GM12892 (cell line): ENCODE measurements around the gene MRPL34.

Experiments used
- DNase-seq: peaks from one replicate; pipeline ENCODE4 v3.0.0; 2011; ENCODE audit not compliant: insufficient read length
- FAIRE-seq: peaks from 2 replicates; lab custom pipeline; 2011; peaks lifted over from hg19 to GRCh38; lab: Jason Lieb, UNC
- POLR2A ChIP-seq: IDR thresholded peaks from 2 replicates; pipeline ENCODE4 v1.6.1; 2011; ENCODE audit warnings: low read depth, low read length, control low read depth
- POLR2AphosphoS5 ChIP-seq: IDR thresholded peaks from 2 replicates; pipeline ENCODE4 v1.6.1; 2011; ENCODE audit warnings: low read depth, low read length, control low read depth
- TAF1 ChIP-seq: IDR thresholded peaks from 2 replicates; pipeline ENCODE4 v1.6.1; 2011; ENCODE audit warnings: low read depth, mild to moderate bottlenecking, control low read depth, low read length, borderline replicate concordance

Gene MRPL34

DNA sequence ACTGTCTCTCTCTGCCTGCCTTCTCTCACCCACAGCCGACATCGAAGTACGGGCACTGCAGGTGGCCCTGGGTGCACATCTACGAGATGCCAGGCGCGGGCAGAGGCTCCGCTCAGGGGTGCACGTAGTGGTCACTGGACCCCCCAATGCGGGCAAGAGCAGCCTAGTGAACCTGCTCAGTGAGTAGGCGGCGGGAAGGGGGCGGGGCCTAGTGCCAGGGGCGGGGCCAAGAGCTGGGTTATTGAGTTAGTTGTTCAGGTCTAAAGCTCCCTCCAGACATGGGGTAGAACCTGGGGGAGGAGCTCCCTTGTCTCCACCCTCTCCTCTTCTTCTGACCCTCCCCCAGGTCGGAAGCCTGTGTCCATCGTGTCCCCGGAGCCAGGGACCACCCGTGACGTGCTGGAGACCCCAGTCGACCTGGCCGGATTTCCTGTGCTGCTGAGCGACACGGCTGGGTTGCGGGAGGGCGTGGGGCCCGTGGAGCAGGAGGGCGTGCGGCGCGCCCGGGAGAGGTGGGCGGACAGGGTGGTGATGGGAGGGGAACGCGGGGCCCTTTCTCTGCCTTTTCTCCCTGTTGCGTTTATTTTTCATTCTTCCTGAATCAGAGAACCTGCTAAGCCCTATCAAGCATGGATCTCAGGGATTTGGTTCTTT, 33.5 kb downstream of the MRPL34 start:
- TF ChIP-seq TAF1 (no peak), POLR2A (no peak), POLR2AphosphoS5 (no peak)
- no peak for FAIRE-seq
- DNase-seq = no peak

DNA sequence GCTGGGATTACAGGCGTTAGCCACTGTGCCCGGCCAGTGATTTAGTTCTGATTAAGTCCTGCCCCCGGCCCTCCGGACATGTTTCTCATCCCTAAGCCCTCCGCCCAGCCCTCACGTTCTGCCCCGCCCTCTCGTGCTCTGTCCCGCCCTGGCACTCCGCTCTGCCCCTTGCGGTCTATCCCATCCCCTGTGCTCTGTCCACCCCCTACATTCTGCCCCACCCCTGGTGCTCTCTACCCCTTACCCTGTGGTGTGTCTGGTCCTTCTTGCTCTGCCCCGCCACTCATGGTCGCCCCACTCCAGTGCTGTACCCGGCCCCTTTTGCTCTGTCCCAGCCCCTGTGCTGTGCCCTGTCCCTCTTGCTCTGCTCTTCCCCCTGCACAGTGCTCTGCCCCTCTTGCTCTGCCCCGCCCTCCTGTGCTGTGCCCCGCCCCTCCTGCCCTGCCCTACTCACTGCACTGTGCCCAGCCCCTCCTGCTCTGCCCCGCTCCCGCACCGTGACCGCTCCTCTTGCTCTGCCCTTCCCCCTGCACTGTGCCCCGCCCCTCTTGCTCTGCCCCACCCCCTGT, 34.7 kb downstream of the MRPL34 start:
- FAIRE-seq (no peak), DNase-seq (no peak)
- TF ChIP-seq TAF1 (no peak), POLR2A (no peak), POLR2AphosphoS5 (no peak)

DNA sequence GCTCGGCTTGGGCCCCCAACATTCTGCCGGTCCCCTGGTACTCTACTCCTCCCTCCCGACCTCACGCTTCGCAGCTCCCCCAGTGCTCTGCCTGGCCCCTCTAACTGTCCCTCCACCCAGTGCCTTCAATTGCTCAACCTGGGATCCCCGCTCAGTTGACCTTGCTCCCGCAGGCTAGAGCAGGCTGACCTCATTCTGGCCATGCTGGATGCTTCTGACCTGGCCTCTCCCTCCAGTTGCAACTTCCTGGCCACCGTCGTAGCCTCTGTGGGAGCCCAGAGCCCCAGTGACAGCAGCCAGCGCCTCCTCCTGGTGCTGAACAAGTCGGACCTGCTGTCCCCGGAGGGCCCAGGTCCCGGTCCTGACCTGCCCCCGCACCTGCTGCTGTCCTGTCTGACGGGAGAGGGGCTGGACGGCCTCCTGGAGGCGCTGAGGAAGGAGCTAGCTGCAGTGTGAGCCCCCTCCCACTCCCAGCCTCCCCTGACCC, 35.2 kb downstream of the MRPL34 start:
- TF ChIP-seq TAF1 (no peak), POLR2A (no peak), POLR2AphosphoS5 (no peak)
- DNase-seq = no peak
- no peak for FAIRE-seq

DNA sequence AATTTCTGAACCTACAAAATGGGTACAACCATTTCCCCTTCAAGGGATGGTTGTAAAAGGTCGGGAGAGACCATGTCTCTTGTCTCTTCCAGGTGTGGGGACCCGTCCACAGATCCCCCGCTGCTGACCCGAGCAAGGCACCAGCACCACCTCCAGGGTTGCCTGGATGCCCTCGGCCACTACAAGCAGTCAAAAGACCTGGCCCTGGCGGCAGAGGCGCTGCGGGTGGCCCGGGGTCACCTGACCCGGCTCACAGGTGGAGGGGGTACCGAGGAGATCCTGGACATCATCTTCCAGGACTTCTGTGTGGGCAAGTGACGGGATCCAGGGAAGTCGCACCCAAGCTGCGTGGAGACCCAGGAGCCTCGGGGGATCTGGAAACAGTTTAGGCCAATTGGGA, 35.7 kb downstream of the MRPL34 start:
- DNase-seq = no peak
- FAIRE-seq = no peak
- TF ChIP-seq POLR2AphosphoS5 (no peak), TAF1 (no peak), POLR2A (no peak)

DNA sequence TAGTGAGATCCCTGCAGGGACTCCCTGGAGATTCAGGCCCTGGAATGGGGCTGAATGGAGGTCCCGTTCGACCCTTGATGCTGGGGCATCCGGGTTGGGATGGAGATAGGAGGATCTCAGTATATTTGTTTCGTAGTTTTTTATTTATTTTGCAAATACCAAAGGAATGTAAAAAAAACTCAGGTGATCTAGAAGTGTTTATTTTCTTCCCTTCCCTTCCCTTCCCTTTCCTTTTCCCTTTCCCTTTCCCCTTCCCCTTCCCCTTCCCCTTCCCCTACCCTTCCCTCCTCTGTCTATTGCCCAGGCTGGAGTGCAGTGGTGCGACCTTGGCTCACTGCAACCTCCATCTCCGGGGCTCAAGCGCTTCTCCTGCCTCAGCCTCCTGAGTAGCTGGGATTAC, 36.2 kb downstream of the MRPL34 start:
- TF ChIP-seq POLR2AphosphoS5 (no peak), TAF1 (no peak), POLR2A (no peak)
- FAIRE-seq = no peak
- no peak for DNase-seq

DNA sequence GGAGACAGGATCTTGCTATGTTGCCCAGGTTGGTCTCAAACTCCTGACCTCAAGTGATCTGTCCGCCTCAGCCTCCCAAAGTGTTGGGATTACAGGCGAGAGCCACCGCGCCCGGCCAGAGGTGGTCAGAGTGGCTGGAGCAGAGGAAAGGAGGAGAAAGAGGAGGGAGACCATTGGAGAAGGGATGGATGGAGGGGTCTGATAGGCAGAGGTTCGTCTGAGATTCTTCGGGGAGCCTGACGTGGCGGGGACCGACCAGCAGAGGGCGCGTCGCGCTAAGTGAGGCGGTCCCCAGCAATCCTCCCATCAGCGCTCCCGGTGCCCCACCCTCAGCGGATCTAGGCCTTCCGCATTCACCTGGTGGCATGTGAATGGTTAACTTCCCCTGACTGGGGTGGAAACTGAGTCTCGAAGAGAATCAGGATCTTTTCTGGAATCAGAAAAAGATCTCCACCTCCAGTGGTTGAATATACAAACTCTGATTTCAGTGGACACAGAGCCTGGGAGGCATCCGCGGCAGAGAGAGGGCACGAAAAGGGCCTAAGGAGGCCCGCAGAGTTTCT, 40.5 kb downstream of the MRPL34 start:
- TF ChIP-seq POLR2A = no peak
- peak; percentile 88 for DNase-seq
- peak; percentile 98 for FAIRE-seq

DNA sequence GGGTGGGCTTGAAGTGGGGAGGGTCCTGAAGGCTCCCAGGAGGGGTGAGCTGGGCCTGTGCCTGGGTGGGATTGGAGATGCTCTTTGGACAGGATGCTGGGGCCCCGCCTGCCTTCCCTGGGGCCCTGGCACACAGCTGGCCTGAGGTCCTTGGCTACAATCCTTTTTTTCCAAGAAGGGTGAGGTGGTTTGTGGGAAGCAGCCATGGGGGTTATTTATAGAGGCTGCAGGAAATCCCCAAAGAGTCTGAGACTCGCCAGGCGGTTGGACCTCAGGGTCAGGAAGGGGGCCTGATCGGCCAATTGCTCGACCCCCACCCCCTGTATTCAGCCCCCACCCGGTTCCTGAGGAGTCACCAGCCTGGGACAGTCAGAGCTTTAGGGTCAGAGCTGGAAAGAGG, 41.7 kb downstream of the MRPL34 start:
- DNase-seq (no peak), FAIRE-seq (no peak)
- TF ChIP-seq POLR2AphosphoS5 (no peak), POLR2A (no peak), TAF1 (no peak)

DNA sequence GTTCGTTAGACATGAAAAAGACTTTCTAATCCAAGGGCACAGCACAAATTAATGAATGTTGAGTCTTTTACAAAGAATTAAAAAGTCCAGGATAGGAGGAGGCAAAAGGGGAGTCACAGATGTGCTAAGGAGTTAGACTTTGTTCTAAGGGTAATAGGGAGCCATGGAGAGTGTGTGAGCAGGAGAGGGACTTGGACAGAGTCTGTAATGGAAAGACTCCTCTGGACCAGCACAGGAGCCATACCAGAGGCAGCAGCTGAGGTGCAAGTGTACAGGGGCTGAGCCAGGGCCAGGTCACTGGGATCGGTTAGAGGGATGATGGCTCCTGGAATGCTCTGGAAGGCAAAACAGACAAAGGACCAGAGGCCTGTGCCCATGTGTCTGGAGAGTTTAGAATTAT, 42.2 kb downstream of the MRPL34 start:
- FAIRE-seq (no peak), DNase-seq (no peak)
- TF ChIP-seq POLR2AphosphoS5 = no peak

DNA sequence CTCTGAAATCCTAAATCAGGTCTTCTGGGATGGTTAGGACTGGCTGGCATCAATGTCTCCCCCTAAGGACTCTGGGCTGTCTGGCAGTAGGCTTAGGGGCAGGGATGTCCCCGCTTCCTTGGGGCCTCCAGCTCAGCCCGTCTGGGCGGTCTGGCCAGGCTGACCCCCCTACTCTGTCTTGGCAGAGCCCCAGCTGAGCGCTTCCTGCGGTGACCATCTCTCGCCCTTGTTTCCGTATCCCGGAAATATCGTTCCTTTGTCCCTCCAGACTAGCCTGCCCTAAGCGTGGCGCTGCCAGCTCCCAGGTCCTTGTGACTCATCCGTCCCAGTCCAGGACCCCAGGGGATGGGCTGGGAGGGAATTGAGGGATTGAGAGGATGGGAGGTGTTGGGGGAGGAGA, 43.0 kb downstream of the MRPL34 start:
- no peak for DNase-seq
- no peak for TF ChIP-seq TAF1
- TF ChIP-seq POLR2AphosphoS5 = no peak
- TF ChIP-seq POLR2A = no peak
- FAIRE-seq = no peak

DNA sequence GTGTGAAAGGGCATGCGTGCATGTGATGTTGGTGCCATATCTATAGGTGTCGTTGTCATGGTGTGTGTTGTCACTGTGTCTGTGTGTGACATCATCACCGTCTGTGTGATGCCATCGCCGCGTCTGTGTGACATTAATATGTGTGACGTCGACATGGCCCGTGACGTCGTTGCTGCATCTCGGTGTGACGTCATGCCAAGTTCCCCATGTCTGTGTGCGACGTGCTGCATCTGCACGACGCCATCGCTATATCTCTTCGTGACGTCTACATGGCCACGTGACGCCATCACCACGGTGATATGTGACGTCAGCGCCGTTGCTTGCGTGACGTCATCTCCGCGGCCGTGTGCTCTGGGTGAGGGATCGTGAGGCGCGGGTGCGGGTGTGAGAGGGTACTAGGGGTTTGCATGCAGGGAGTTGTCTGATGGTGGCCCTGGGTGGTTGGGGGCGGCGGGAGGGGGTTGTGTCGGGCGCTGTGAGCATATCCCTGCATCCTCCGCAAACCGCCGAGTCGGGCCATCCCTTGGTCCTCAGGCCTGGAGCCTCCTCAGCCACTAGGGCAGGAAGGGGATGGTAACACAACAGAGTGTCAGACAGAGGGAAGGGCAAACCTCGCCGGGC, 46.3 kb downstream of the MRPL34 start:
- TF ChIP-seq TAF1 (no peak), POLR2AphosphoS5 (no peak), POLR2A (no peak)
- DNase-seq = no peak
- FAIRE-seq = peak; percentile 44

DNA sequence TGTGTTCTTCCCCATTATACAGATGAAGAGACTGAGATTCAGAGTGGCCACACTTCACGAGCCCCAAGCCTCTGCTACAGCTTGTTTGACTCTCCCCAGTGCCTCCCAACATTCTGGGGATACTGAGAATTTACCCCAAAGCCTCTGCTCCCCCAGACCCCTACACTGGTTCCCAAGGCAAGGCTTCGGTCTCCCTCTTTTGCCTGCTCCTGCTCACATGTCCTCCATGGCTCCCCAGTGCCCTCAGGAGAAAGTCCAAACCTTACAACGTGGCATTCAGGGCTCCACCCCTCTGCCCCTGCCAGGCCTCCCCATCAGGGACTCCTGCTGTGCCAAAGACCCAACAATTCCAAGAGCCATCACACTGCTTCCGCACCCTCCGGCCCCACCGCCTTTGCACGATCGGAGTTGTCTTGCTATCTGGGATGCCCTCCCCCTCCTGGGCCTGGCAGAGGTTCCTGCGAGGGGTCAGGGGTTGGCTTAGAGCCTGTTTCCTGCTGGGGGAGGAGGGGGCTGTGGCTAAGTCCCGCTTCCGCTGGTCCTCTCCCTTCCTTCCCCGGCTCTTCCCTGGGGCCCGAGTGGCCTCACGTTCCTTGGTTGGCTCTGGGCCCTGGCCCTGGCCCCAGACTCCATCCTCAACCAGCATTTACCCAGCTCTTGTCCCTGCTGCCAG, 47.1 kb downstream of the MRPL34 start:
- FAIRE-seq (no peak), DNase-seq (no peak)
- no peak for TF ChIP-seq TAF1
- no peak for TF ChIP-seq POLR2A
- TF ChIP-seq POLR2AphosphoS5 = no peak
